Measurements from ENCODE around the gene GRIFIN. TPM values are rescaled to one million over a fixed set of nuclear protein-coding genes. Genes with fewer than 3 reads are reported as not detected.

The GRIFIN gene
- total and polyA plus RNA-seq, 2 donors (not counting 1 experiment from before 2014, with no cell fraction given): not detected

DNA sequence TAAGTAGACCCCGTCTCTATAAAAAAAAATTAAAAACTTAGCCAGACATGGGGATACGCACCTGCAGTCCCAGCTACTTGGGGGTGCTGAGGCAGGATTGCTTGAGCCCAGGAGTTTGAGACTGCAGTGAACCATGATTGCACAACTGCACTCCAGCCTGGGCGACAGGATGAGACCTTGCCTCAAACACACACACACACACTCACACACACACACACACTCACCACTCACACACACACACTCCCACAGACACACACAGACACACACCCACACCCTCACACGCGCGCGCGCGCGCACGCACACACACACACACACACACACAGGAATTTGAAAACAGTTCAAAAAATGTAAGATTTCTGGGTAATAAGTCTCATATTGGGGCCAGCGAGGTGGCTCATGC lies 8.7 kb upstream of the GRIFIN start:
- peaks cover 0 to 14% (median 0%) of the 10 kb centered on the region in 4 experiments for H3K27me3 ChIP-seq (replicated peaks in 1 of 4; ENCODE audit: control extremely low read depth in 1 of 4, control insufficient read depth in 3 of 4, insufficient read depth in 4 of 4, low read length in 3 of 4)
- H3K79me2 ChIP-seq (ENCODE audit: control insufficient read depth, insufficient read depth, low read length): no peaks in the 10 kb centered on the region
- H3K4me1 ChIP-seq (ENCODE audit: control insufficient read depth in 2 of 2, insufficient read depth in 2 of 2, low read length in 2 of 2): no peaks in the 10 kb centered on the region
- 73% methylated on average over 3 of the region's 12 CpGs for WGBS (ENCODE audit: insufficient coverage)
- H2AFZ ChIP-seq (ENCODE audit: insufficient read depth, low read depth, low read length, poor library complexity, severe bottlenecking): no peak overlapping the region
- H3K9me3 ChIP-seq (ENCODE audit: control extremely low read depth in 1 of 3, control insufficient read depth in 2 of 3, insufficient read depth in 1 of 3, low read length in 2 of 3): peaks cover 0 to 17% (median 7%) of the 10 kb centered on the region in 3 donors
- intact Hi-C loops (cut with micrococcal nuclease): no loop called here
- H4K20me1 ChIP-seq (ENCODE audit: control insufficient read depth, insufficient read depth, low read length, poor library complexity, severe bottlenecking): no peaks in the 10 kb centered on the region
- peaks cover 2% of the 10 kb centered on the region for H3K4me1 Mint-ChIP-seq
- H3K36me3 ChIP-seq (replicated peaks in 1 of 2; ENCODE audit: control extremely low read depth in 1 of 2, control insufficient read depth in 1 of 2, extremely low read depth in 1 of 2, insufficient read depth in 2 of 2, low read length in 1 of 2): no peaks in the 10 kb centered on the region
- no peak overlapping the region for H3K4me2 ChIP-seq (replicated peaks; ENCODE audit: low read depth, low read length, poor library complexity, severe bottlenecking)
- H3K27ac Mint-ChIP-seq: no peak overlapping the region
- H3K27ac ChIP-seq (ENCODE audit: low read length in 2 of 2): no peak overlapping the region
- no peak for DNase-seq
- no peak overlapping the region for H3K9ac ChIP-seq (ENCODE audit: low read length)
- H3K4me3 Mint-ChIP-seq: no peak overlapping the region
- no peak overlapping the region for H3K4me3 ChIP-seq (ENCODE audit: control extremely low read depth in 1 of 5, extremely low read depth in 1 of 5, insufficient read depth in 1 of 5, low read depth in 2 of 5, low read length in 4 of 5)
- TF ChIP-seq EZH2 (IDR thresholded peaks at IDR 0.05; ENCODE audit: borderline replicate concordance, insufficient read depth, low read depth, low read length, poor library complexity, severe bottlenecking) (no peak), CTCF (IDR thresholded peaks at IDR 0.05) (no peak)
- H3K27me3 Mint-ChIP-seq: no peaks in the 10 kb centered on the region
- no peaks in the 10 kb centered on the region for H3K9me3 Mint-ChIP-seq (ENCODE audit: insufficient read depth)
- POLR2A ChIA-PET: no interaction called here
- no peak for ATAC-seq (ENCODE audit: low read depth)
- CTCF ChIA-PET: no interaction called here

GRCh38 chr7:2483494-2483893 lies 7.3 kb upstream of the GRIFIN start:
- no peaks in the 10 kb centered on the region for H3K36me3 ChIP-seq (replicated peaks in 1 of 2; ENCODE audit: control extremely low read depth in 1 of 2, control insufficient read depth in 1 of 2, extremely low read depth in 1 of 2, insufficient read depth in 2 of 2, low read length in 1 of 2)
- Mint-ChIP-seq H3K27ac (no peak overlapping the region), H3K27me3 (no peaks in the 10 kb centered on the region), H3K9me3 (ENCODE audit: insufficient read depth) (no peaks in the 10 kb centered on the region), H3K4me3 (no peak overlapping the region), H3K4me1 (peaks cover 2% of the 10 kb centered on the region)
- H2AFZ ChIP-seq (ENCODE audit: insufficient read depth, low read depth, low read length, poor library complexity, severe bottlenecking): no peak overlapping the region
- no peak for TF ChIP-seq EZH2 (IDR thresholded peaks at IDR 0.05; ENCODE audit: borderline replicate concordance, insufficient read depth, low read depth, low read length, poor library complexity, severe bottlenecking)
- no peak for TF ChIP-seq CTCF (IDR thresholded peaks at IDR 0.05)
- no peak overlapping the region for H3K27ac ChIP-seq (ENCODE audit: low read length in 2 of 2)
- no peaks in the 10 kb centered on the region for H3K79me2 ChIP-seq (ENCODE audit: control insufficient read depth, insufficient read depth, low read length)
- peaks cover 0 to 13% (median 0%) of the 10 kb centered on the region in 4 experiments for H3K27me3 ChIP-seq (replicated peaks in 1 of 4; ENCODE audit: control extremely low read depth in 1 of 4, control insufficient read depth in 3 of 4, insufficient read depth in 4 of 4, low read length in 3 of 4)
- POLR2A ChIA-PET: no interaction called here
- H4K20me1 ChIP-seq (ENCODE audit: control insufficient read depth, insufficient read depth, low read length, poor library complexity, severe bottlenecking): no peaks in the 10 kb centered on the region
- 87% methylated on average over 4 of the region's 5 CpGs for WGBS (ENCODE audit: insufficient coverage)
- ATAC-seq (ENCODE audit: low read depth) (no peak), DNase-seq (no peak)
- CTCF ChIA-PET: interaction anchor here (1.0 to 1.5 kb wide), 2 partner anchors 15 to 70 kb away, joined by 3 to 4 read pairs; no protein-coding TSS in a partner anchor
- no peak overlapping the region for H3K9ac ChIP-seq (ENCODE audit: low read length)
- no peaks in the 10 kb centered on the region for H3K4me1 ChIP-seq (ENCODE audit: control insufficient read depth in 2 of 2, insufficient read depth in 2 of 2, low read length in 2 of 2)
- peaks cover 0 to 17% (median 7%) of the 10 kb centered on the region in 3 donors for H3K9me3 ChIP-seq (ENCODE audit: control extremely low read depth in 1 of 3, control insufficient read depth in 2 of 3, insufficient read depth in 1 of 3, low read length in 2 of 3)
- intact Hi-C loops (cut with micrococcal nuclease): no loop called here
- no peak overlapping the region for H3K4me2 ChIP-seq (replicated peaks; ENCODE audit: low read depth, low read length, poor library complexity, severe bottlenecking)
- no peak overlapping the region for H3K4me3 ChIP-seq (ENCODE audit: control extremely low read depth in 1 of 5, extremely low read depth in 1 of 5, insufficient read depth in 1 of 5, low read depth in 2 of 5, low read length in 4 of 5)
